ENCODE measurements around the gene RPL39L. TPM values are rescaled to one million over a fixed set of nuclear protein-coding genes. Genes with fewer than 3 reads are reported as not detected.

Gene RPL39L
- total RNA-seq, 1 donor: 33.8 TPM

DNA sequence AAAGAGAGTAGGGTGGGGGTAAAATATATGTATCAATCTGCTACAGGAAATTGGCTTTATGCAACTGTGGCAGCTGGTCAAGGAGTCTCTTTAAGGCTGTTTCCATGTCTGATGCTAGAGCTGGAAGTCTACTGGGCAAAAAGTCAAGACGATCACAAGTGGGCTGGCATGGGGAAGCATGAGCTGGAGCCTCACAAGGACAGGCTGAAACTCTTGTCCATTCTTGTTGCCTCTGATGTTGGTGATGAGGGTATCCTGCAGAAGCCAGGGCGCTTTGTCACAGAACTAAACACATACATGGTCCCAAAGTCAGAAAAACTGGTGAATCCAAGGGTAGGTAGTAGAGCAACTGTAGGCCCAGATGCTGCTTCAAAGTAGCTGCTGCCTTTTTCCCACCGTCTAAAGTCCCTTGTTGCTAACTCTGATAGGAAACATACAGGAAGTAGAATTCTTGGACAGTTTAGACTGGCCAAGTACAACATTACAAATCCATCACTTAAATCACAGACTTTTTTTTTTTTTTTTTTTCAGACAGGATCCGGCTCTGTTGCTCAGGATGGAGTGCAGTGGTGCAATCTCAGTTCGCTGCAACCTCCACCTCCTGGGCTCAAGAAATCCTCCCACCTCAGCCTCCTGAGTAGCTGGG is 54.2 kb downstream of the RPL39L start:
- DNase-seq (ENCODE audit: low read depth): no peak
- TF ChIP-seq, protein P1, sequence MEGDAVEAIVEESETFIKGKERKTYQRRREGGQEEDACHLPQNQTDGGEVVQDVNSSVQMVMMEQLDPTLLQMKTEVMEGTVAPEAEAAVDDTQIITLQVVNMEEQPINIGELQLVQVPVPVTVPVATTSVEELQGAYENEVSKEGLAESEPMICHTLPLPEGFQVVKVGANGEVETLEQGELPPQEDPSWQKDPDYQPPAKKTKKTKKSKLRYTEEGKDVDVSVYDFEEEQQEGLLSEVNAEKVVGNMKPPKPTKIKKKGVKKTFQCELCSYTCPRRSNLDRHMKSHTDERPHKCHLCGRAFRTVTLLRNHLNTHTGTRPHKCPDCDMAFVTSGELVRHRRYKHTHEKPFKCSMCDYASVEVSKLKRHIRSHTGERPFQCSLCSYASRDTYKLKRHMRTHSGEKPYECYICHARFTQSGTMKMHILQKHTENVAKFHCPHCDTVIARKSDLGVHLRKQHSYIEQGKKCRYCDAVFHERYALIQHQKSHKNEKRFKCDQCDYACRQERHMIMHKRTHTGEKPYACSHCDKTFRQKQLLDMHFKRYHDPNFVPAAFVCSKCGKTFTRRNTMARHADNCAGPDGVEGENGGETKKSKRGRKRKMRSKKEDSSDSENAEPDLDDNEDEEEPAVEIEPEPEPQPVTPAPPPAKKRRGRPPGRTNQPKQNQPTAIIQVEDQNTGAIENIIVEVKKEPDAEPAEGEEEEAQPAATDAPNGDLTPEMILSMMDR (IDR thresholded peaks at IDR 0.05; ENCODE audit: insufficient read depth, low read length): no peak
- no peak overlapping the region for H3K4me3 ChIP-seq (ENCODE audit: low read depth, low read length)

DNA sequence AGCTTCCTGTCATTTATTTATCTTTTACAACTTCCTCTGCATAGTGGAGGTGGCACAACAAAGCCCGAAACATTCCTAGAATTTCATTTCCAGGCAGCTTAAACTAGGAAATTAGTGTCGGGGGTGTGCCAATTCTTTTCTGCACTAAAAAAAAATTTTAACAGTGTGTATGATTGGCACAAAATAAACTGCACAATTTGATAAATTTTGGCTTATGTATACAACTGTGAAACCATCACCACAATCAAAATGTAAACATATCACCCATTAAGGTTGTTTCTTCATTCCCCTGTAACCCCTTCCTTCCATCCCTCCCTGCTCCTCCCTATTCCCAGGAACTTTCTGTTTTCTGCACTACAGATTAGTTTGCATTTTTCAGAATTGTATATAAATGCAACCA is 54.7 kb downstream of the RPL39L start:
- H3K4me3 ChIP-seq (ENCODE audit: low read depth, low read length): no peak overlapping the region
- TF ChIP-seq, protein P1 (IDR thresholded peaks at IDR 0.05; ENCODE audit: insufficient read depth, low read length): no peak
- DNase-seq (ENCODE audit: low read depth): no peak

- DNase-seq (ENCODE audit: low read depth): no peak
- TF ChIP-seq, protein P1 (IDR thresholded peaks at IDR 0.05; ENCODE audit: insufficient read depth, low read length): no peak
- no peak overlapping the region for H3K4me3 ChIP-seq (ENCODE audit: low read depth, low read length)
Measured at GRCh38 chr3:187084126-187084525, 55.2 kb downstream of the RPL39L start.

- no peak overlapping the region for H3K4me3 ChIP-seq (ENCODE audit: low read depth, low read length)
- TF ChIP-seq, protein P1 (IDR thresholded peaks at IDR 0.05; ENCODE audit: insufficient read depth, low read length): no peak
- no peak for DNase-seq (ENCODE audit: low read depth)
Measured at GRCh38 chr3:187082758-187083375, 56.4 kb downstream of the RPL39L start.

GRCh38 chr3:187080799-187081450 is 58.4 kb downstream of the RPL39L start:
- no peak for DNase-seq (ENCODE audit: low read depth)
- TF ChIP-seq, protein P1 (IDR thresholded peaks at IDR 0.05; ENCODE audit: insufficient read depth, low read length): no peak
- no peak overlapping the region for H3K4me3 ChIP-seq (ENCODE audit: low read depth, low read length)

- H3K4me3 ChIP-seq (ENCODE audit: low read depth, low read length): no peak overlapping the region
- DNase-seq (ENCODE audit: low read depth): no peak
- TF ChIP-seq, protein P1 (IDR thresholded peaks at IDR 0.05; ENCODE audit: insufficient read depth, low read length): no peak
Measured at GRCh38 chr3:187079090-187080022, 59.9 kb downstream of the RPL39L start.
